ENCODE measurements around the gene TOP1.

TOP1 gene

DNA sequence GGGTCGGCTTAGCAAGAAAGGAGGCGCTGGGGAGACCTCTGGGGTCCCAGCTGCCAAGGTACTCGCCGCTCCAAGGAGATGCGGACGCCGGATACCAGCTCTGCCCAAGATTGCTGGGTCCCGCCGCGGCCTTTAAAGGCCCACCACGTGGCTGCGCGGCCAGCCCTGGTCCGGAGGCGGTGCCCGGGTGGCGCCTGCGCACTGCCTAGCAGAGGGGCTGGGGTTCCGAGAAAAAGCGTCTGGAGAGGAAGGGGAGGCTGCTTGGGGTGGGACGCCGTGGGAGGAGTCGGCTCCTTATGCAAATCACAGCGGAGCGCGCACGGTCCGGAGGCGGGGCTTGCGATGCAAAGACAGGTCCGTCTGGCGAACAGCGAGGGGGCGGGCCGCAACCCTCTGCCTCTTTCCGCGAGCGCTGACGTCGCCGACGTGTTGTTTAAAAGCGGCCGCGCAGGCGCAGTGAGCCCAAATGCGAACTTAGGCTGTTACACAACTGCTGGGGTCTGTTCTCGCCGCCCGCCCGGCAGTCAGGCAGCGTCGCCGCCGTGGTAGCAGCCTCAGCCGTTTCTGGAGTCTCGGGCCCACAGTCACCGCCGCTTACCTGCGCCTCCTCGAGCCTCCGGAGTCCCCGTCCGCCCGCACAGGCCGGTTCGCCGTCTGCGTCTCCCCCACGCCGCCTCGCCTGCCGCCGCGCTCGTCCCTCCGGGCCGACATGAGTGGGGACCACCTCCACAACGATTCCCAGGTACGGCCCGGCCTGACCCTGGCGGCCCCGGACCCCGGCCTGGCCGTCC lies at the start of gene TOP1:
TOP1 (plus strand) TSS at position 464 of the 791 bp plus-strand sequence; CDS start at position 710, 246 bp downstream.
- DNase-seq (ENCODE audit: low read depth in 2 of 2): peak; percentile 98 to 99

- no peak for DNase-seq (ENCODE audit: low read depth in 2 of 2)
Measured at GRCh38 chr20:40979247-40979646, 49.4 kb upstream of the TOP1 start.

- DNase-seq (ENCODE audit: low read depth in 2 of 2): no peak
Measured at GRCh38 chr20:40980106-40980827, 48.4 kb upstream of the TOP1 start.

DNA sequence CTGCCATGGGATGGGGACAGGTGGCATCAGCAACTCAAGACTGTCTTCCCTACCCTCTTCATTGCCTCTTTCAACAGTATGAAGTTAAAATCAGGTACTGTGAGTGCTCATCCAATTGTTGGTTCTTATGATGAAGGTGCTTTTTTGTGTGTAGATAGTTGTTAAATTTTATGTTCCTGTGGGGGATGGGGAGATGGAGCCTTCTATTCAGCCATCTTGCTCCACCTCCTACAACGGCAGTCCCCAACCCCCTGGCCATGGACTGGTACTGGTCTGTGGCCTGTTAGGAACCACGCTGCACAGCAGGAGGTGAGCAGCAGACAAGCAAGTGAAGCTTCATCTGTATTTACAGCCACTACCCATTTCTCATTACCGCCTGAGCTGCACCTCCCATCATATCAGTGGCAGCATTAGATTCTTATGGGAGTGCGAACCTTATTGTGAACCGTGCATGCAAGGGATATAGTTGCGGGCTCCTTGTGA lies 47.8 kb upstream of the TOP1 start:
- no peak for DNase-seq (ENCODE audit: low read depth in 2 of 2)

GRCh38 chr20:40982415-40983145 lies 46.0 kb upstream of the TOP1 start:
- DNase-seq (ENCODE audit: low read depth in 2 of 2): no peak

GRCh38 chr20:40983898-40984297 lies 44.7 kb upstream of the TOP1 start:
- no peak for DNase-seq (ENCODE audit: low read depth in 2 of 2)

GRCh38 chr20:40984496-40984895 lies 44.1 kb upstream of the TOP1 start:
- no peak for DNase-seq (ENCODE audit: low read depth in 2 of 2)

GRCh38 chr20:40986774-40987173 lies 41.8 kb upstream of the TOP1 start:
- no peak for DNase-seq (ENCODE audit: low read depth in 2 of 2)

GRCh38 chr20:40990542-40991120 lies 38.0 kb upstream of the TOP1 start:
- DNase-seq (ENCODE audit: low read depth in 2 of 2): peak; percentile 22 to 42

GRCh38 chr20:40991181-40991889 lies 37.3 kb upstream of the TOP1 start:
- DNase-seq (ENCODE audit: low read depth in 2 of 2): no peak

DNA sequence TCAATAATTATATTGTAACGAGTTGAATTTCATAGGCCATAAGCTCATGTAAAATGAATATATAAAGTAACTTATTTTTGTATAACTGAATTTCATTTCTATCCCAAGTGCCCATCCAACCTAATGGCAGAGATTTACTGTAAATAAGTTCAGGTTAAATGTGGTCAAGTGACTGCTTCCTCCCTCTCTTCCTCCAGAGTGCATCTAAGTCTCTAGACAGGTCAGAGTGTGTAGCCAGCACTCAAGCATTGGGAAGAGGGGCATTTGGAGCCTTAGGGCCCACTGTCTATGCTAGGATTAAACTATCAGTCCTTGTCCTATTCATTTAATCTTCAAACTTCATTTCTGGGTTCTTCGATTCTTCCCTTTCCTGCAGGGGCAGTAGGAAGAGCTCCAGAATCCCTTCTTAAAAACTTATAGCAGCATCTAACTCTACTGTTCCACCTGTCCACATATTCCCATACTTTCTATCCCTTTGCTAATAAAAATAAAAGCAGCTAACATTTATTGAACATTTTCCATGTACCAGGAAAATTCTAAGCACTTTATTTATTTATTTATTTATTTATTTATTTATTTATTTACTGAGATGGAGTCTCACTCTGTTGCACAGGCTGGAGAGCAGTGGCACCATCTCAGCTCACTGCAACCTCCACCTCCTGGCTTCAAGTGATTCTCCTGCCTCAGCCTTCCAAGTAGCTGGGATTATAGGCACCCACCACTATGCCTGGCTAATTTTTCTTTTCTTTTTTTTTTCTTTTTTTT lies 36.1 kb upstream of the TOP1 start:
- DNase-seq (ENCODE audit: low read depth in 2 of 2): no peak

GRCh38 chr20:40993794-40994540 lies 34.7 kb upstream of the TOP1 start:
- DNase-seq (ENCODE audit: low read depth in 2 of 2): no peak

DNA sequence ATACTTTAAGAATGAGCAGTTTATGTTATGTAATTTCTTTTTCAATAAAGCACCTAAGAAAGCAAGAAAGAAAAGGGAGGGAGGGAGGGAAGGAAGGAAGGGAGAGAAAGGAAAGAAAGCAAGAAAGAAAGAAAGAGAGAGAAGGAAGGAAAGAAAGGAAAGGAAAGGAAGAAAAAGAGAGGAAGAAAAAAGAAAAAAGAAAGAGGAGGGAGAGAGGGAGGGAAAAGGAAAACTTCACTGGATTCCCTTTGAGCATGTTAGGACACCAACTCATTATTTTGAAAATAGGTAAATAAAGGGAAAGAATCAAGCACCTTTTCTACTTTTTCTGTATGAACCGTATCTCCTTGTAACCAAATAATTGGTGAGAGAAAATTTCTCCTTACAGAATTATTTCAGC lies 32.3 kb upstream of the TOP1 start:
- no peak for DNase-seq (ENCODE audit: low read depth in 2 of 2)

DNA sequence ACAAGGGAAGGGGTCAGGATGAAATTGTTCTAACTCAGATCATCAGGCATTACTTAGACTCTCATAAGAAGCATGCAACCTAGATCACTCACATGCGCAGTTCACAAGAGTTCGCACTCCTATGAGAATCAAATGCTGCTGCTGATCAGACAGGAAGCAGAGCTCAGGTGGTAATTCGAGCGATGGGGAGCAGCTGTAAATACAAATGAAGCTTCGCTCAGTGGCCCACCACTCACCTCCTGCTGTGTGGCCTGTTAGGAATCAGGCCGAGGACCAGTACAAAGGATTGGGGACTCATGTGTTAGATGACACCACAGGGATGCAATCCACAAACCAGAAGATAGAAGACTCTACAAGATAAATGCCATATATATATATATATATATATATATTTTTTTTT lies 31.5 kb upstream of the TOP1 start:
- DNase-seq (ENCODE audit: low read depth in 2 of 2): no peak

- no peak for DNase-seq (ENCODE audit: low read depth in 2 of 2)
Measured at GRCh38 chr20:40999841-41000240, 28.8 kb upstream of the TOP1 start.

- no peak for DNase-seq (ENCODE audit: low read depth in 2 of 2)
Measured at GRCh38 chr20:41000628-41001027, 28.0 kb upstream of the TOP1 start.

GRCh38 chr20:41001497-41001896 lies 27.1 kb upstream of the TOP1 start:
- DNase-seq (ENCODE audit: low read depth in 2 of 2): no peak

- no peak for DNase-seq (ENCODE audit: low read depth in 2 of 2)
Measured at GRCh38 chr20:41002842-41003142, 25.8 kb upstream of the TOP1 start.

DNA sequence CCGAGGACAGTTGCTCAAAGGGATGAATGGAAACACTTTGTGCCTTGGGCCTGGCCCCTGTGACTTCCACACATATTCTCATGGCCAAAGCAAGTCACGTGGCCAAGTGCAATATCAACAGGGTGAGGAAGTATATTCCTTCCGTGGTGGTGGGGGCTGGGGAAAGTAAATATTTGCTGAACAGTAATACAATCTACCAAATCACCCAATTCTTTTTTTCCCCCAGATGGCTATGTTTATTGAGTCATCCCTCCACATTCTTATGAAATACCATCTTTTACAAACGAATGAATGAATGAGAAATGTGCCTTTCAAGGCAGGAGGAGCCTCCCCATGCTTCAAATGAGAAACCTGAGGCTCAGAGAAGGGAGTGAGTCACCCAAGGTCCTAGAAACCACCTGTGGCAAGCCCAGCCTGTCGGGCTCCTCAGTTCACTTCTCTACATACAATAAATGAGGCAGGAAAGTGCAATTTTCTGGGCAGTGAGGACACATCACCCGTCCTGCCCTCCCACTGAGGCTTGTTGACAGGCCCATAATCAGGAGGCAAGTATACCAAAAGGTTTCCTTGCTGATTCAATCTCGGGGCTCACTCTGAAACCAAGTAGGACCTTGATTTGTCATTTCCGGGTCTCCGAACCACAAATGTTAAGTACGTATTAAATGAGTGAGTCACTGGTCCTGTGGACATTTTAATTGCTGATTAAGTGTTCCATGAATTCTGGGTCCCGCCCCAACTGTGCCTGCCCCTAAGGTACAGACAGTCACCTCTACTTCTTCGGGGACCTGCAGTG lies 25.3 kb upstream of the TOP1 start:
- DNase-seq (ENCODE audit: low read depth in 2 of 2): peak in 1 of 2 donors; percentile 20

Data from stimulated activated CD4-positive, alpha-beta T cell treated with anti-CD3 and anti-CD28 coated beads, Interleukin-1b, Interleukin-23, amount 100 ng/mL, for 1 hour (primary cell).